GM18909 (cell line): ENCODE results near the gene TMEM132C.

Experiments used
- ATAC-seq: cut with Tn5 transposase; IDR thresholded peaks from one replicate; pipeline ENCODE4 v1.9.1; 2021; ENCODE audit warnings: mild to moderate bottlenecking; ENCODE audit not compliant: unreplicated experiment, poor library complexity

TMEM132C gene

DNA sequence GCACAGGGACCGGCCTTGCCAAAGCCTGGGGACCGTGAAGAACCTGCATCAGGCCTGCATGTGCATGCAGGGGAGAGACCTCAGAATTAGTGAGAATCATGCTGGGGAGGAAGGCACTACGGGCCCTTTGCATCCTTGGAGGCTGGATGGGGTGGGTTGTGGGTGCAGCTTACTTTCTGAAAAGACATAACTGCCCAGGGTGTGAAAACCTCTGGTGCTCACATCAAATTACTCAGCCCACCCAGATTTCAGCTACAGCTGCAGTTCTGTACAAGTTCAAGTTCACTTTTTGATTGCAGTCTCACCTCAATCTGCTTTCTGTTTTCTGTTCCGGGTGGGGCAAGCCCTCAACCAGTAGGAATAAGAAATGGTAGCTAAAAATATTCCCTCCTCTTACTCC lies 426.1 kb downstream of the TMEM132C start:
- no peak for ATAC-seq

- no peak for ATAC-seq
Observed at GRCh38 chr12:128693771-128694170, 426.8 kb downstream of the TMEM132C start.

DNA sequence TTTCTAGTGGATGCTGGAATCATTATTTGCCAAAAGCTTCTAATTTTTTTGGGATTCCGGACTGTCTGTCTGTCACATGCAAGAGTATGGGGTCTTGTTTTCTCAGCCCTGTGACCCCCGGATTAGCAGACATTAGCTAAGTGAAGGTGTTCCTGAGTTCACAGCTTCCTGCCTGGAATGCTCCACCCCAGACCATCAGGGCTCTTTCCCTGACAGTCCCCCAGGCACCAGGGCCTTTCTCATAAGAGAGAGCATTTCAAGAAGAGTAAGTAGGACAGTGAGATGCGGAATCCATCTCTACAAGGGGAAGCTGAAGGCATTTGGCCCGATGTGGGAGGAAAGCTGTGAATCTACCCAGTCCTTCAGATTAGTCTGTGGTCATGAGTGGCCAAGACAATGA lies 427.5 kb downstream of the TMEM132C start:
- no peak for ATAC-seq

- no peak for ATAC-seq
Observed at GRCh38 chr12:128695697-128696096, 428.7 kb downstream of the TMEM132C start.

DNA sequence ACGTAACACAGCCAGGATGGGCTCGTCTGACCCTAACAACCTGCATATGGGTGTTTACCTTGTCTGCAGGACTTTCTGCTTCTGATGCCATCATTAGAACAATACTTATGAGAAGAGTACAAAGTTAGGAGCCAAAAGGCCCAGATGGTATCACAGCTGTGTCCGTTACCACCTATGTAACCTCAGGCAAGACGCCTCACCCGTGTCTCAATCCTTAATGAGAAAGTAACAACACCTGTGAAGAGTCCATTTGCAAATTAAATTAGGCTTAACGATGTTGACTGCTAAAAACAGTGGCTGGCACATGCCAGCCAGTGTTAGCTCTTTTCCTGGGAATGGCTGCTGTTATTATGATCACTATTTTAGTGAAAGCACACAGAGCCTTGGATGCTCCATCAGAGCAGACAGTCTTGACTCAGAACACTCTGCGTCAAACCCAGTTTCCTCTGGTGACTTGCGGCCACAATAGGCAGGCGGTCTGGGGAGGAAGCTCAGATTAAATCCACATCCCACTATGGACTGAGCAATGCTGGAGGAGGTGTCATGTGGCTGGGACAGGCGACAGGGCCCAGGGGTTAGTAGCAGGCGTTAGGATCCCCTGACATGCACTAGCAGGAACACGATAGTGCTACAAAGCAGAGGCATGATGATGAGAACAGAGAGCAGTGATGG lies 431.5 kb downstream of the TMEM132C start:
- no peak for ATAC-seq

- ATAC-seq, result no peak
Observed at GRCh38 chr12:128699106-128699505, 432.1 kb downstream of the TMEM132C start.

DNA sequence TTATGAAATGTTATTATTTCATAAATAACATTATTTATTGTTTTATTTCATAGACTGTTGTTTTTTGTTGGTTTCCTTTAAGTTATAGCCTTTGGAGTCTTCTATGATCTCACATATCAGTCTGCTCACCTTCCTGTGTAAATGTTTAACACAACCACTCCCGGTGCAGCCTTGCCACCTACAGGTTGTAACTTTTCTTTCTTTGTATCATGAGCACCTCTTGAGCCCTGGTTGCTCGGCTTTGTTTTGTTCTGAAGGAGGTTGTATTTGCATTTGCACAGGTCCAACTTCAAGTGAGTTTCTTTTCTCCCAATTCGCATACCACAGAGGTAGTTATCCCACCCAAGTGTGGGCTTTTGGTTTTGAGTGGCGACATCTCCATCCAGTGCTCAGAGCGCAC lies 435.4 kb downstream of the TMEM132C start:
- ATAC-seq, result no peak

DNA sequence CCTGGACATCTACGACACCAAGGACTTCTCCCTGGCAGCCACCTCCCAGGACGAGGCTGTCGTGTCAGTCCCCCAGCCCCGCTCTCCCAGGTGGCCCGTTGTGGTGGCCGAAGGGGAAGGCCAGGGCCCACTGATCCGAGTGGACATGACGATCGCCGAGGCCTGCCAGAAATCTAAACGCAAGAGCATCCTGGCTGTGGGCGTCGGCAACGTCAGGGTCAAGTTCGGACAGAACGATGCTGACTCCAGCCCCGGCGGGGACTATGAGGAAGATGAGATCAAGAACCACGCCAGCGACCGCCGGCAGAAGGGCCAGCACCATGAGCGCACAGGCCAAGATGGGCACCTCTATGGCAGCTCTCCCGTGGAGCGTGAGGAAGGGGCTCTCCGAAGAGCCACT lies 438.2 kb downstream of the TMEM132C start:
- no peak for ATAC-seq

DNA sequence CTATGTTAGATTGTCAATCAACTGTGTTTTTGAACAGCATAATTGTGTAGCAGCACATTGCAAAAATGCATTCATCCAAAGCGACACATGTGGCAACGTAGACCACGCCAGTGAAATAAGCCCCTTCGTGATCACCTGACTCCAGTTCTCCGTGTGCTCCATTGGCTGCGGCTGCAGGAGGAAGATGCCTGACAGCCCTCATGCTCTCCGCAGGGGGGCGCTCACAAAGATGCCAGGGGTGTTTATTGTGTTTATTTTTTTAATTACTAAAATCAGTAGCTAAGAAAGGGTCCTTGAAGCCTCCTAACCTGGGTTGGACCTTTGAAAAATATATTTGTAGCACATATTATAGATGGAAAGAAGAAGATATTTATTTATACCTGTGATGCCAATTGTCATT lies 440.5 kb downstream of the TMEM132C start:
- no peak for ATAC-seq

- no peak for ATAC-seq
Observed at GRCh38 chr12:128708789-128709188, 441.8 kb downstream of the TMEM132C start.

DNA sequence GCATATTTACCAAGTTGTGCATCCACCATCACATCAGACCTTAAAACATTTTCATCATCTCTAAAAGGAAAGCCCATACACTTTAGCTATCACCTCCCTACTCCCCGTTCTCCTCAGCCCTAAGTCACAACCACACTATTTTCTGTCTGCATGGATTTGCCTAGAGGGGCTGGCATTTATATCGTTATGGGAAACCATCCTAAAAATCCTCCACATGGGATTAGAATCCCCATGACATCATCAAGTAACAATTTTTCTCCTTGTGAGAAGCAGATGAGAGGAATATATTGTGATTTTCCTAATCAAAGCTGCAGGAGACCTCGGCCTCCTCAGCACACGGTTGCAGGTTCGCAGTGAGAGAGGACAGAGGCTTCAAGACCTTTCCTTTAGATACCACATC lies 442.7 kb downstream of the TMEM132C start:
- ATAC-seq, result no peak

DNA sequence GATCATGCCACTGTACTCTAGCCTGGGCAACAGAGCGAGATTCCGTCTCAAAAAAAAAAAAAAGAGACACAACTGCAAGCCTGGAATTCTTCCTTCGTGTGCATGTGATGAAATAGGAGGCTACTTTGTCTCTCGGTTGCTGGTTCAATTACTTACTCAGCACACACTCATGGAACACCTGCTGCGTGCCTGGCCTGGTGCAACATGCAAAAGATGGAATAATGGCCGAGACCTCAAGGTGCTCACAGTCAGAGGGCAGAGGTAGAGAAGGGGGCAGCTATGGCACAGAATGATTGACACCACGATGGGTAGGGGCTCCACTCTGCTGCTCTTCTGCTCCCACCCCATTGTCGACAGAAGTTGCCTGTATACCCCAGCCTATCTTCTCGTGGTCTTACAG lies 444.5 kb downstream of the TMEM132C start:
- ATAC-seq, result no peak

- no peak for ATAC-seq
Observed at GRCh38 chr12:128712622-128713021, 445.7 kb downstream of the TMEM132C start.

- ATAC-seq, result no peak
Observed at GRCh38 chr12:128715485-128715884, 448.5 kb downstream of the TMEM132C start.

DNA sequence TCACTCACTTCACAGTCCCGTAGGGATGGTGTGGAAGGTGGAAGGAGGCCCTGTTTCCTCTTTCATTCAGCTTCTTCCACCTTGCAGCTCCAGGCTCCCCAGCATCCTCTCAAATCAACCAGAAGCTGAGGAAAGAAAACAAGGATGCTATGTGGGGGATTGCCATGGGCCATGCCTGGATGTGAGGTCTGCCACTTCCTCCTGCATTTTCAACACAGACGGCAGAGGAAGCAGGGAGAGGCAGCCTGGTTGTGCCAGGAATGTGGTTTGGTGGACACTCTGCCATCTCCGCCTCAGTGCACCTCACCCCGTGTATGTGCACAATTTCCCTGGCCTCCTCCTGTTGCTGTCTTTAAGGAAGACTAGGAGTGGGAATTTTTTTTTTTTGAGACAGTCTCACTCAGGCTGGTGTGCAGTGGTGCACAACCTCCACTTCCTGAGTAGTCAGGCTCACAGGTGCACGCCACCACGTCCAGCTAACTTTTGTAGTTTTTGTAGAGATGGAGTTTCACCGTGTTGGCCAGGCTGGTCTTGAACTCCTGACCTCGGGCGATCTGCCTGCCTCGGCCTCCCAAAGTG lies 457.6 kb downstream of the TMEM132C start:
- ATAC-seq, result peak; percentile 59

DNA sequence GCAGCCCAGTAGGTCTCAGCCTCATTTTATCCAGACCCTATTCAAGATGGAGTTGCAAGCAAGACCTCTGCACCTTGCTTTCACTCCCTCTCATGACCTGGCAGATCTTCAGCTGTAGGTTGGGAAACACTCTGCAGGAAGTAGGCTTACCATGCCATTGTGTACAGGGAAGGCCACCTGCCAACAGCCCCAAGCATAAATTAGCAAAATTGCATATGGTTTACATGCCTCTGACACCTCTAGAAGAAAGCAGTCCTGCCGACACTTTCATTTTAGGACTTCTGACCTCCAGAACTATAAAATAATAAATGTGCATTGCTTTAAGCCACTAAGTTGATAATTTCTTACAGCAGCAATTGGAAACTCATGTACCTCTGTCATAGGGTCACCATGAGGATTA lies 459.9 kb downstream of the TMEM132C start:
- ATAC-seq, result no peak

GRCh38 chr12:128727461-128727860 lies 460.5 kb downstream of the TMEM132C start:
- ATAC-seq, result no peak

DNA sequence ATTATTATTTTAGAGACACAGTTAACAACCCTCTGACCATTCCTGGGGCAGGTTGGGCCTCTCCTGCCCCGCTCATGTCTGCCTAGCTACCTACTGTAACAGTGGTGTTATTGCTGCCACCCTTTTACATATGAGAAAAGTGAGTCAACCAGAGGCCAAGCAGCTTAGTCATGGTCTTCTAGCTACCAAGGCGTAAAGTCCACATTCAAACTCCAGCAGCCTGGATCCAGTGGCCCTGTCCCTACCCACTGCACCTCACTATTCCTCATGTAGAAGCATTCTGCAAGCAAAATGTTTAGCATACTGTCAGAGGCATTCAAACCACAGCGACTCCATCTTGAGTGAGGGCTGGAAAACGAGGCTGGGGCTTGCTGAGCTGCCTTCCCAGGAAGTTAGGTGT lies 461.0 kb downstream of the TMEM132C start:
- no peak for ATAC-seq

DNA sequence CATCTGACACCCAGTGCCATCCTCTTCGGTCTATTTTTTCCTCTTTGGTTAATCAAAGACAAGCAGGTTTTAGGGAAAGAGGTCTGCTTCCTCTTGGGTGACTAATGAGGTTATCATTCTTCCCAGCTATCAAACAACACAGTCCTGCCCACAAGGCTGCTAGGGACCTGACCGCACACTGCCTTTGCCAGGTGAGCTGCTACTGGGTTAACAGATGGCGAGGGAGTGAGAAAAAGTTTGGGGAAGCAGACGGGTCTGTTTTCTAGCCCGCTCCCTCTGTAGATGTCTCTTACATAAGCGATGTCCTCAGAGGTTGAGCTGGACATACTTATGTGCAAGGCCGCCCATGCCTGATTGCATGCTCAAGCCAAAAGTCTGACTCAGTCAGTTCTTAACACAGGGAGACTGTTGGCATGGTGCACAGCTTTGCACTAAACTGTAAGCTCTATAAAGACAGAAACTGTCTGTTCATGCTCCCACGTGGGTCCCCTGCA lies 462.7 kb downstream of the TMEM132C start:
- ATAC-seq, result no peak

GRCh38 chr12:128734371-128734770 lies 467.4 kb downstream of the TMEM132C start:
- ATAC-seq, result no peak

GRCh38 chr12:128737292-128737966 lies 470.5 kb downstream of the TMEM132C start:
- ATAC-seq, result no peak

- no peak for ATAC-seq
Observed at GRCh38 chr12:128743916-128744315, 476.9 kb downstream of the TMEM132C start.
